GM23338 (cell line): ENCODE results near the gene NEK4. TPM values are rescaled to one million over a fixed set of nuclear protein-coding genes. Genes with fewer than 3 reads are reported as not detected.

Experiments
- ATAC-seq: fragments of 200-7000 bp; cut with Tn5 transposase; 3 replicates; pipeline ENCODE4 v1.9.1; 2020
- DNase-seq: peaks from one replicate; pipeline ENCODE4 v3.0.0-alpha.2; 2015; ENCODE audit warnings: low spot score
- H2AFZ ChIP-seq: fragments of 200-600 bp; sonication (generic); 2 replicates; pipeline ENCODE4 v1.8.0; 2016; ENCODE audit warnings: antibody characterized with exemption, mild to moderate bottlenecking, moderate library complexity
- H3F3A ChIP-seq: fragments of 200-600 bp; sonication (generic); replicated peaks from 2 replicates; pipeline ENCODE4 v1.8.0; 2017; ENCODE audit warnings: antibody characterized with exemption, mixed run types, low read depth
- H3K27ac ChIP-seq: fragments of 200-600 bp; sonication (generic); 2 replicates; pipeline ENCODE4 v1.6.1; 2016; ENCODE audit warnings: low read depth
- H3K27me3 ChIP-seq: fragments of 200-600 bp; sonication (generic); 2 replicates; pipeline ENCODE4 v1.8.0; 2016; ENCODE audit warnings: mild to moderate bottlenecking, mixed run types, moderate library complexity; ENCODE audit not compliant: insufficient read depth
- H3K36me3 ChIP-seq: fragments of 200-600 bp; sonication (generic); 2 replicates; pipeline ENCODE4 v1.8.0; 2016; ENCODE audit warnings: mild to moderate bottlenecking; ENCODE audit not compliant: insufficient read depth
- H3K4me1 ChIP-seq: fragments of 200-600 bp; sonication (generic); 2 replicates; pipeline ENCODE4 v1.8.0; 2016; ENCODE audit warnings: mild to moderate bottlenecking, moderate library complexity; ENCODE audit not compliant: insufficient read depth
- H3K4me2 ChIP-seq: fragments of 200-600 bp; sonication (generic); 2 replicates; pipeline ENCODE4 v1.7.1; 2017; ENCODE audit warnings: mixed run types
- H3K4me3 ChIP-seq: fragments of 200-600 bp; sonication (generic); 2 replicates; pipeline ENCODE4 v1.6.1; 2016; ENCODE audit warnings: mixed run types
- H3K79me2 ChIP-seq: fragments of 200-600 bp; sonication (generic); replicated peaks from 2 replicates; pipeline ENCODE4 v1.8.0; 2017; ENCODE audit warnings: mild to moderate bottlenecking; ENCODE audit not compliant: insufficient read depth
- H3K9me2 ChIP-seq: fragments of 200-600 bp; sonication (generic); 2 replicates; pipeline ENCODE4 v1.8.0; 2017; ENCODE audit not compliant: insufficient read depth
- H4K20me1 ChIP-seq: fragments of 200-600 bp; sonication (generic); replicated peaks from 2 replicates; pipeline ENCODE4 v1.8.0; 2017; ENCODE audit warnings: mild to moderate bottlenecking; ENCODE audit not compliant: insufficient read depth
- H3K27ac Mint-ChIP-seq: 2 replicates; pipeline ENCODE4 v1.8.0; 2020; ENCODE audit warnings: inconsistent platforms, mild to moderate bottlenecking, moderate library complexity, mixed read lengths
- H3K27me3 Mint-ChIP-seq: 3 replicates; pipeline ENCODE4 v1.8.0; 2022; ENCODE audit warnings: low read depth, mild to moderate bottlenecking, moderate library complexity, mixed read lengths, inconsistent platforms; ENCODE audit not compliant: insufficient read depth, poor library complexity
- H3K36me3 Mint-ChIP-seq: 3 replicates; pipeline ENCODE4 v1.8.0; 2021; ENCODE audit warnings: low read depth, mild to moderate bottlenecking, inconsistent platforms, moderate library complexity, mixed read lengths
- H3K4me1 Mint-ChIP-seq: 3 replicates; pipeline ENCODE4 v1.8.0; 2020; ENCODE audit warnings: mild to moderate bottlenecking, inconsistent platforms, mixed read lengths
- H3K4me3 Mint-ChIP-seq: 3 replicates; pipeline ENCODE4 v1.8.0; 2021; ENCODE audit warnings: moderate library complexity, mild to moderate bottlenecking, inconsistent platforms, mixed read lengths
- H3K9me3 Mint-ChIP-seq: 3 replicates; pipeline ENCODE4 v1.8.0; 2020; ENCODE audit warnings: moderate library complexity, mild to moderate bottlenecking, inconsistent platforms, mixed read lengths
- ETS1 ChIP-seq: IDR thresholded peaks from 2 replicates; pipeline ENCODE4 v1.6.1; 2016; ENCODE audit warnings: antibody characterized with exemption
- EZH2 ChIP-seq: fragments of 200-600 bp; sonication (generic); IDR thresholded peaks from one replicate; pipeline ENCODE4 v1.8.0; 2017; ENCODE audit warnings: antibody characterized with exemption, mild to moderate bottlenecking, low read depth; ENCODE audit not compliant: unreplicated experiment
- EZH2phosphoT487 ChIP-seq: fragments of 200-600 bp; sonication (generic); IDR thresholded peaks from one replicate; pipeline ENCODE4 v1.8.1; 2018; ENCODE audit warnings: antibody characterized with exemption; ENCODE audit not compliant: unreplicated experiment
- JUNB ChIP-seq: IDR thresholded peaks from one replicate; pipeline ENCODE4 v1.6.1; 2016; ENCODE audit warnings: antibody characterized with exemption; ENCODE audit not compliant: unreplicated experiment
- NANOG ChIP-seq: IDR thresholded peaks from 2 replicates; pipeline ENCODE4 v1.6.1; 2016; ENCODE audit warnings: antibody characterized with exemption, borderline replicate concordance
- REST ChIP-seq: IDR thresholded peaks from one replicate; pipeline ENCODE4 v1.6.1; 2018; ENCODE audit warnings: antibody characterized with exemption; ENCODE audit not compliant: unreplicated experiment
- ZNF114 ChIP-seq: fragments of 250-450 bp; sonication (Bioruptor Pico); IDR thresholded peaks from 2 replicates; pipeline ENCODE4 v1.5.0; 2020; ENCODE audit warnings: mild to moderate bottlenecking, moderate library complexity
- ZNF331 ChIP-seq: fragments of 250-450 bp; sonication (Bioruptor Pico); IDR thresholded peaks from 2 replicates; pipeline ENCODE4 v1.5.0; 2020; ENCODE audit warnings: low read depth, mild to moderate bottlenecking, moderate library complexity
- ZNF462 ChIP-seq: fragments of 250-450 bp; sonication (Bioruptor Pico); IDR thresholded peaks from 2 replicates; pipeline ENCODE4 v1.5.0; 2020; ENCODE audit warnings: mild to moderate bottlenecking, moderate library complexity
- polyA plus RNA-seq: library from polyadenylated mRNA; unstranded; fragments of >200 nt; fragmentation: Nextera tagmentation; extraction: Ambion mirVana; gene quantifications from 2 replicates; pipeline ENCODE4 v1.2.1, GENCODE V29; 2016
- total RNA-seq: library from RNA; depleted of rRNA; stranded (reverse); fragments of >200 nt; shearing (Covaris generic); gene quantifications from 2 replicates; pipeline ENCODE4 v1.2.3, GENCODE V29; 2014

The NEK4 gene
- total and polyA plus RNA-seq, 2 experiments from 2014 or later, result 8.6 to 42.7 TPM

- no peak for TF ChIP-seq ETS1
Measured at GRCh38 chr3:52714335-52715302, 56.1 kb downstream of the NEK4 start (continued).

- Histone ChIP-seq H3K4me1 (peaks cover 7% of the 10 kb centered on the region; the same call in 1 of the 2 replicates), H3K36me3 (peaks cover 13% of the 10 kb centered on the region), H3F3A (peaks cover 6% of the 10 kb centered on the region; the same call in 1 of the 2 replicates), H3K4me3 (no peak overlapping the region), H4K20me1 (peaks cover 10% of the 10 kb centered on the region), H3K9me2 (no peaks in the 10 kb centered on the region), H3K27me3 (no peaks in the 10 kb centered on the region), H2AFZ (no peak overlapping the region), H3K4me2 (no peak overlapping the region), H3K79me2 (peaks cover 8% of the 10 kb centered on the region), H3K27ac (no peak overlapping the region)
- no peaks in the 10 kb centered on the region for H3K27me3 Mint-ChIP-seq
- H3K9me3 Mint-ChIP-seq, result no peaks in the 10 kb centered on the region
- peaks cover 16% of the 10 kb centered on the region for H3K36me3 Mint-ChIP-seq
- H3K4me1 Mint-ChIP-seq, result peaks cover 13% of the 10 kb centered on the region
- H3K4me3 Mint-ChIP-seq, result no peak overlapping the region
- no peak overlapping the region for H3K27ac Mint-ChIP-seq
- ATAC-seq (no peak), DNase-seq (no peak)
- TF ChIP-seq ZNF462 (CRISPR knock-in tag) (no peak), JUNB (no peak), ZNF331 (CRISPR knock-in tag) (no peak), ETS1 (no peak), EZH2phosphoT487 (no peak), EZH2 (no peak), NANOG (no peak), REST (no peak), ZNF114 (no peak)
Measured at GRCh38 chr3:52712291-52713212, 58.2 kb downstream of the NEK4 start.
